ENCODE results near the gene ZDHHC24. TPM values are rescaled to one million over a fixed set of nuclear protein-coding genes. Genes with fewer than 3 reads are reported as not detected.
"Not testable (repeated sequence)": the region's sequence is repeated elsewhere in the genome, so short reads cannot be mapped to it uniquely, and the experiment has no call there.

ZDHHC24 gene
- total RNA-seq, 4 donors from 2014 or later: 5.9 to 12.1 (median 10.4) TPM

DNA sequence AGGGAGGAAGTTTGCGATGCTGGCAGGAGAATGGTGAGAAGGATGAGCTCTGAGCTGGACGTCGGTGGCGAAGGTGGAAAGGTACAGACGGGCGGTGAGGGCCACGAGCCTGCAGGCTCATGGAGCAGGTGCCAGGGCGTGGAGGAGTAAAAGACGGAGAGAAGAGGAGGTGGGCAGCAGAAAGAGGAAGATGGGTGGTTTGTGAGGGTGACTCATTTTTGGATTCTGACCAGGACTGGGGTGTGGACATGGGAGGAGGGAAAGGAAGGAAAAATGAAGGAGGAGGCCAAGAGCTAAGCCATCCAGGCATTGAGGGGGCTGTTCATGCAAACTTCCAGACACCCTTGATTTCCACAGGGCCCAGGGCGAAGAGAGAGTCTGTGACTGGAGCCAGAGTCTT is 3.5 kb downstream of the ZDHHC24 start:
- 60 to 73% methylated on average over 3 to 9 of the region's 10 CpGs for WGBS, 2 donors (ENCODE audit: low coverage in 1 of 2)
- H3K4me1 ChIP-seq: peaks cover 3 to 56% (median 18%) of the 10 kb centered on the region in 3 donors
- H3K4me3 ChIP-seq: no peak overlapping the region
- H3K9me3 ChIP-seq: no peaks in the 10 kb centered on the region
- H3K27ac ChIP-seq: peak overlapping the region in 1 of 4 donors; percentile 10
- no peaks in the 10 kb centered on the region for H3K27me3 ChIP-seq
- TF ChIP-seq EP300 (IDR thresholded peaks at IDR 0.05) (no peak), POLR2AphosphoS5 (IDR thresholded peaks at IDR 0.05) (no peak)
- TF ChIP-seq, protein P1, sequence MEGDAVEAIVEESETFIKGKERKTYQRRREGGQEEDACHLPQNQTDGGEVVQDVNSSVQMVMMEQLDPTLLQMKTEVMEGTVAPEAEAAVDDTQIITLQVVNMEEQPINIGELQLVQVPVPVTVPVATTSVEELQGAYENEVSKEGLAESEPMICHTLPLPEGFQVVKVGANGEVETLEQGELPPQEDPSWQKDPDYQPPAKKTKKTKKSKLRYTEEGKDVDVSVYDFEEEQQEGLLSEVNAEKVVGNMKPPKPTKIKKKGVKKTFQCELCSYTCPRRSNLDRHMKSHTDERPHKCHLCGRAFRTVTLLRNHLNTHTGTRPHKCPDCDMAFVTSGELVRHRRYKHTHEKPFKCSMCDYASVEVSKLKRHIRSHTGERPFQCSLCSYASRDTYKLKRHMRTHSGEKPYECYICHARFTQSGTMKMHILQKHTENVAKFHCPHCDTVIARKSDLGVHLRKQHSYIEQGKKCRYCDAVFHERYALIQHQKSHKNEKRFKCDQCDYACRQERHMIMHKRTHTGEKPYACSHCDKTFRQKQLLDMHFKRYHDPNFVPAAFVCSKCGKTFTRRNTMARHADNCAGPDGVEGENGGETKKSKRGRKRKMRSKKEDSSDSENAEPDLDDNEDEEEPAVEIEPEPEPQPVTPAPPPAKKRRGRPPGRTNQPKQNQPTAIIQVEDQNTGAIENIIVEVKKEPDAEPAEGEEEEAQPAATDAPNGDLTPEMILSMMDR (IDR thresholded peaks at IDR 0.05): no peak
- ATAC-seq: no peak
- H3K36me3 ChIP-seq: peaks cover 0 to 63% of the 10 kb centered on the region in 2 donors

DNA sequence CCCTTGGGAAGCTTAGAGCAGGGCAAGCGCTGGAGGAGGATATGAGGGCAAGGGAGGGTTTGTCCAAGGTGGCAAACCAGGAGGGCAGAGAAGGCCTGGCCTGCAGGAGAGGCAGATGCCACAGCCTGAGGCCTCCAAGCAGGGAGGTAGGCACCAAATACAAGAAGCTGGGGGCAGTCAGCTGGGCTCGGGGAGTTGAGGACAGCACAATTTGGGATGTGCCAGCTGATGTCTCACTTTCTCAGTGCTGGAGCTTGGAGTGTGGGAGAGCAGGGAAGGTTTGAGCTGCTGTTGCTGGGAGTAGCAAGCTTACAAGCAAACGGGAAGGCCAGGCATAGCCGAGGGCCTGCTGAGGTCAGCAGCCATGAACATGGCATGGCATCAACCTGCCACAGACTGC is 4.0 kb downstream of the ZDHHC24 start:
- Histone ChIP-seq H3K4me3 (no peak overlapping the region), H3K36me3 (peaks cover 0 to 67% of the 10 kb centered on the region in 2 donors), H3K27me3 (no peaks in the 10 kb centered on the region), H3K27ac (no peak overlapping the region), H3K9me3 (no peaks in the 10 kb centered on the region), H3K4me1 (peaks cover 3 to 51% (median 18%) of the 10 kb centered on the region in 3 donors)
- ATAC-seq: no peak
- 83 to 88% methylated on average over 1 to 2 of the region's 4 CpGs for WGBS, 2 donors (ENCODE audit: low coverage in 1 of 2)
- TF ChIP-seq EP300 (IDR thresholded peaks at IDR 0.05) (no peak), POLR2AphosphoS5 (IDR thresholded peaks at IDR 0.05) (no peak), POLR2A (IDR thresholded peaks at IDR 0.05) (no peak)
- TF ChIP-seq, protein P1 (IDR thresholded peaks at IDR 0.05): no peak

DNA sequence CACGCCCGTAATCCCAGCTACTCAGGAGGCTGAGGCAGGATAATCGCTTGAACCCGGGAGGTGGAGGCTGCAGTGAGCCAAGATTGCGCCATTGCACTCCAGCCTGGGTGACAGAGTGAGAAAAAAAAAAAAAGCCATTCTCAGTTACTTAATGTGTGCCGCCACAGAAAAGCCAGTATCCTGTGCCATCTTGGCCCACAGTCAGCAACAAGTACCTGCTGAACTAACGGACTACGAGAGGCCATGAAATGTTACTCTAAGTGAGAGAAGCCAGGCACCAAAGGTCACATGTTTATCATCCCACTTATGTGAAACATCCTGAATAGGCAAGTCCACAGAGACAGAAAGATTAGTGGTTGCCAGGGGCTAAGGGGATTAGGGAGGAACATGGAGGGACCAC is 5.2 kb downstream of the ZDHHC24 start:
- 77 to 89% methylated on average over 5 to 8 of the region's 8 CpGs for WGBS, 2 donors (ENCODE audit: low coverage in 1 of 2)
- not testable (repeated sequence) for H3K4me3 ChIP-seq, ATAC-seq, H3K27me3 ChIP-seq, H3K27ac ChIP-seq, H3K9me3 ChIP-seq
- Histone ChIP-seq H3K4me1 (peaks cover 3 to 38% (median 17%) of the 10 kb centered on the region in 3 donors), H3K36me3 (peaks cover 0 to 80% of the 10 kb centered on the region in 2 donors)

DNA sequence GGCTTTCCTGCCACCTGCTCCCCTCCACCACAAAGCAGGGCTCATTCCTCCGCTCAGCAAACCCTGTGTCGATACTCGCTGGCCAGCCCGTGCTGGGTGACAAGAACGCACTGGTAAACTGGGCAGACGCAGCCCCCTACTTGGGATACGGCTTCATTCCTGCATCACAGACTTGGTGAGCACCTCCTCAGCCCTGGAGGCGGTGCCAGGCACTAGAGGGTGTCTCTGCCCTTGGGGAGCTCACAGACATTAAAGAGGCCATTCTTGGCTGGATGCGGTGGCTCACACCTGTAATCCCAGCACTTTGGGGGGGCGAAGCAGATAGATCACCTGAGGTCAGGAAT is 6.0 kb downstream of the ZDHHC24 start:
- Histone ChIP-seq H3K27ac (no peak overlapping the region), H3K9me3 (no peaks in the 10 kb centered on the region), H3K4me1 (peaks cover 0 to 31% (median 9%) of the 10 kb centered on the region in 3 donors), H3K36me3 (peaks cover 0 to 88% of the 10 kb centered on the region in 2 donors), H3K4me3 (no peak overlapping the region), H3K27me3 (no peaks in the 10 kb centered on the region)
- ATAC-seq: no peak
- TF ChIP-seq POLR2AphosphoS5 (IDR thresholded peaks at IDR 0.05): no peak
- TF ChIP-seq POLR2A (IDR thresholded peaks at IDR 0.05): no peak
- TF ChIP-seq, protein P1 (IDR thresholded peaks at IDR 0.05): no peak
- TF ChIP-seq EP300 (IDR thresholded peaks at IDR 0.05): no peak
- WGBS, 2 donors (ENCODE audit: low coverage in 1 of 2): 100% methylated on average over 1 to 3 of the region's 10 CpGs

DNA sequence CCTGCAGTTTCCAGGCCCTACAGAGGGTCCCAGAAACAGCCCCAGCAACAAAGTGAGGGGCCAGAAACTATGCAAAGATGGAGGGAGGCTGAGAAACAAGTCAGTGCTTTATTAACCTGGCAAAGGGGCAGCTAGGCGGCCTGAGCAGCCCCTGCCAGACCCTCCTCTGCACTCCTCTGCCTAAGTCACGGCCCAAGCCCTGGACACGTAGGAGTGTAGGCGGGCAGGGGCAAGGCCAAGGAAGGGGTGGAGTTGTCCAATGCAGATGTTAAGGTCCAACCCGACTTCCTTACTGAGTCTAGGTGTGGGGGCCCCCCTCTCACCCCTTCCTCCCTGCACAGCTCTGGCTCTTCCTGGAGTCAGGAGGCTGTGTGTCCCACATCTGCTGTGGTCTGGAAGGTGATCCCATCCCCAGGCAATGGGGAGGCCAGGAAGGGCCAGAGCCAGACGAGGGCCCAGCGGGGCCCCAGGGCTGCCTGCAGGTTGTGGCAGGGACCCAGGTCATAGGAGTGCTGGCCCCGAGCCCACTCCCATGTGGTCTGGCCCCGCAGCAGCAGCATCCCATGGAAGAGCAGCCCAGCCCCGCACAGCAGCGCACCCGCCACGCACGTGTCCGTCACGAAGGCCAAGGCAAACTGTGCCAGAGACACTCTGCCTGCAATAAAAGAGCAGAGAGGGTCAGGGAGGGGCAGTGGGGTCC is 6.5 kb downstream of the ZDHHC24 start:
- 100% methylated on average over 1 of the region's 16 CpGs; no CpG with 5 or more reads in 1 of the 2 donors for WGBS, 2 donors (ENCODE audit: low coverage in 1 of 2)
- Histone ChIP-seq H3K27me3 (no peaks in the 10 kb centered on the region), H3K4me1 (peaks cover 0 to 25% (median 9%) of the 10 kb centered on the region in 3 donors), H3K9me3 (no peaks in the 10 kb centered on the region), H3K27ac (no peak overlapping the region), H3K36me3 (peaks cover 0 to 93% of the 10 kb centered on the region in 2 donors), H3K4me3 (no peak overlapping the region)
- TF ChIP-seq, protein P1 (IDR thresholded peaks at IDR 0.05): no peak
- no peak for TF ChIP-seq POLR2A (IDR thresholded peaks at IDR 0.05)
- TF ChIP-seq EP300 (IDR thresholded peaks at IDR 0.05): no peak
- TF ChIP-seq POLR2AphosphoS5 (IDR thresholded peaks at IDR 0.05): no peak
- ATAC-seq: no peak

Measured in gastroesophageal sphincter (tissue), 4 donors.